Bronchial epithelial cell (primary cell): Measurements from ENCODE around the gene OR2D3. TPM values are rescaled to one million over a fixed set of nuclear protein-coding genes. Genes with fewer than 3 reads are reported as not detected.
"Not testable (repeated sequence)": the region's sequence is repeated elsewhere in the genome, so short reads cannot be mapped to it uniquely, and the experiment has no call there.

Source experiments
- DNase-seq: peaks from one replicate; pipeline ENCODE4 v3.0.0-alpha.2; 2010; ENCODE audit warnings: low read depth
- FAIRE-seq: peaks from 2 replicates; lab custom pipeline; 2011; peaks lifted over from hg19 to GRCh38; lab: Jason Lieb, UNC
- H3K27me3 ChIP-seq: 2 replicates; pipeline ENCODE4 v1.5.1; 2011; ENCODE audit warnings: low read length; ENCODE audit not compliant: control insufficient read depth, insufficient read depth
- H3K36me3 ChIP-seq: 2 replicates; pipeline ENCODE4 v1.5.1; 2011; ENCODE audit warnings: low read length; ENCODE audit not compliant: control insufficient read depth, insufficient read depth
- H3K4me3 ChIP-seq: 2 replicates; pipeline ENCODE4 v1.5.1; 2011; ENCODE audit warnings: mild to moderate bottlenecking, low read depth, low read length, control low read depth
- total RNA-seq: library from RNA; depleted of rRNA; stranded (reverse); fragments of >200 nt; gene quantifications from 2 replicates; pipeline ENCODE4 v1.2.1, GENCODE V29; 2014
- TF ChIP-seq, protein P1 (sequence below): IDR thresholded peaks from 2 replicates; pipeline ENCODE4 v1.5.1; 2011; ENCODE audit warnings: mild to moderate bottlenecking, moderate library complexity, low read length, control low read depth, inconsistent platforms; ENCODE audit not compliant: insufficient read depth, severe bottlenecking

The OR2D3 gene
- total RNA-seq, 1 donor from 2014 or later, result not detected

DNA sequence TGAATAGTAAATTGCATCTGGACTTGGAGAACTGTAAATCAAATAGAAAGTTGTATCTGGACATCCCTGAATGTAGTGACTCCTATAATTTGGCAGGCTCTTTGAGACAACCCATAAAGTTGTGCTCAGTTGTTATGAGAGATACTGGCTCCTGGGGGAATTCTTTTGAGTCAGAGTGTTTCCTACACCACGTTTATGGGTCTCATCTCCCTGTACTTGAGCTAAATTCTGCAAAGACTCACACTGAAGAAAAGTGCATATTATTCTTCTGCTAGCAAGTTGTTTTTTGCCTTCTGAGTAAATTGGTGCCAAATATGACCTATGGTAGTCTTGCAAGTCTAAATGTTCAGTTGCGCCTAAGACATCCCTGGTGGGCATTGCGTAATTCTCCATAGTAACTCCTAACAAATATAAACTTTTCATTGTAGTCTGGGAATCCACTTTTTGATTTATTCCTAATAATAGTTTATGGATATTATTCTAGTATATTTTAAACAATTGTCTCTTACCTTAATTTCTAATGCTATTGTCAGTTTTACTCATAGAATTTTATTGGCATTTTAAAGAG, 10.4 kb downstream of the OR2D3 start:
- Histone ChIP-seq H3K36me3 (no peaks in the 10 kb centered on the region), H3K27me3 (no peaks in the 10 kb centered on the region), H3K4me3 (no peak overlapping the region)
- no peak for FAIRE-seq
- TF ChIP-seq, protein P1, sequence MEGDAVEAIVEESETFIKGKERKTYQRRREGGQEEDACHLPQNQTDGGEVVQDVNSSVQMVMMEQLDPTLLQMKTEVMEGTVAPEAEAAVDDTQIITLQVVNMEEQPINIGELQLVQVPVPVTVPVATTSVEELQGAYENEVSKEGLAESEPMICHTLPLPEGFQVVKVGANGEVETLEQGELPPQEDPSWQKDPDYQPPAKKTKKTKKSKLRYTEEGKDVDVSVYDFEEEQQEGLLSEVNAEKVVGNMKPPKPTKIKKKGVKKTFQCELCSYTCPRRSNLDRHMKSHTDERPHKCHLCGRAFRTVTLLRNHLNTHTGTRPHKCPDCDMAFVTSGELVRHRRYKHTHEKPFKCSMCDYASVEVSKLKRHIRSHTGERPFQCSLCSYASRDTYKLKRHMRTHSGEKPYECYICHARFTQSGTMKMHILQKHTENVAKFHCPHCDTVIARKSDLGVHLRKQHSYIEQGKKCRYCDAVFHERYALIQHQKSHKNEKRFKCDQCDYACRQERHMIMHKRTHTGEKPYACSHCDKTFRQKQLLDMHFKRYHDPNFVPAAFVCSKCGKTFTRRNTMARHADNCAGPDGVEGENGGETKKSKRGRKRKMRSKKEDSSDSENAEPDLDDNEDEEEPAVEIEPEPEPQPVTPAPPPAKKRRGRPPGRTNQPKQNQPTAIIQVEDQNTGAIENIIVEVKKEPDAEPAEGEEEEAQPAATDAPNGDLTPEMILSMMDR, result no peak
- DNase-seq, result no peak

DNA sequence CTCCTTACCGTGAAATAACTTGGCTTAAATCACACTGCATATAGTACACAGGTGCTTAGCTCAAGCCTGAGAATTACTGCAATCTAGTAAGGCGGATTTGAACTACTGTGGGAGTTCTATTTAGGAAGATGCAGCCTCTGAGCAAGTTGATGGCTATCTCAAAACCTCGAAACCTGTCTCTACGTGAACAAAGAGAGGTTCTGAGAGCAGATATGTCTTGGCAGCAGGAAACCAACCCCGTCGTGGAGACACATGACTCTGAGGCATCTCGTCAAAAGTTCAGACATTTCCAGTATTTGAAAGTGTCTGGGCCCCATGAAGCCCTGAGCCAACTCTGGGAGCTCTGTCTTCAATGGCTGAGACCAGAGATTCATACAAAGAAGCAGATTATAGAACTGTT, 11.3 kb downstream of the OR2D3 start:
- FAIRE-seq (no peak), DNase-seq (no peak)
- TF ChIP-seq, protein P1, result no peak
- H3K36me3 ChIP-seq, result no peaks in the 10 kb centered on the region
- no peaks in the 10 kb centered on the region for H3K27me3 ChIP-seq
- H3K4me3 ChIP-seq, result no peak overlapping the region

DNA sequence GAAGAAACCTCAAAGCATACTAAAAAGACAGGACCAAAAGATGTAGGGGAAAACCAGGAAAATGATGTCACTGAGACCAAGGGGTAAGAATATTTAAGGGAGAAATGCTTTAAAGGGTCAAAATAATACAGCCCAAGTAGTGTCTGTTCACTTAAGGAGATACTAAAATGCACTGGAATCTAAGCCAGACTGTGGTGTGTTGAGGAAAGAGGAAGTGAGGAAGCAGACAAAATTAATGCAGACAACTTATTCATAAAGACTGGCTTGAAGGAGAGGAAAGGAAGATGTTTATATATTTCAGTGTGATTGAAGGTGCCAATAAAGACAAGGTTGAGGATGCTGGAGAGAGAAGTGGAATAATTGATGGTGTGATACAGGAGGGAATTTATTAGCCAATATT, 21.2 kb downstream of the OR2D3 start:
- Histone ChIP-seq H3K27me3 (no peaks in the 10 kb centered on the region), H3K4me3 (no peak overlapping the region), H3K36me3 (no peaks in the 10 kb centered on the region)
- no peak for FAIRE-seq
- TF ChIP-seq, protein P1, result no peak
- DNase-seq, result no peak

DNA sequence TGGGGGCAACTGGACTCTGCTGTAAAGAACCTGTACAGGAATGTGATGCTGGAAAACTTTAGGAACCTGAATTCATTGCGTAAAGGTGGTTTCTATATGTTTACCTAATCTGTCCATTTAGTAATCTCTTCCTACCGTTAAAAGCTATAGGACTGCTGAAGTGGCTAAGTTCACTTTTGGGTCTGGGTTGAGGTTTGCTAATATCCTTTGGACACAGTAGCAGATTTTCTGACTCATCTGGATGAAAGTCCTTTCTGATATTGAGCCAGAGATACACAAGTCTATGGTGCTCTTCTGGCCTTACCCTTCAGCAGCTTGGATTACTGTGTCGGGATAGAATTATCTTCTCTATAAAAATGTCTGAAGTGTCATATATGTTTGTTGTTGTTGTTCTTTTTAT, 22.3 kb downstream of the OR2D3 start:
- TF ChIP-seq, protein P1, result no peak
- Histone ChIP-seq H3K27me3 (no peaks in the 10 kb centered on the region), H3K36me3 (no peaks in the 10 kb centered on the region), H3K4me3 (no peak overlapping the region)
- DNase-seq (no peak), FAIRE-seq (no peak)

DNA sequence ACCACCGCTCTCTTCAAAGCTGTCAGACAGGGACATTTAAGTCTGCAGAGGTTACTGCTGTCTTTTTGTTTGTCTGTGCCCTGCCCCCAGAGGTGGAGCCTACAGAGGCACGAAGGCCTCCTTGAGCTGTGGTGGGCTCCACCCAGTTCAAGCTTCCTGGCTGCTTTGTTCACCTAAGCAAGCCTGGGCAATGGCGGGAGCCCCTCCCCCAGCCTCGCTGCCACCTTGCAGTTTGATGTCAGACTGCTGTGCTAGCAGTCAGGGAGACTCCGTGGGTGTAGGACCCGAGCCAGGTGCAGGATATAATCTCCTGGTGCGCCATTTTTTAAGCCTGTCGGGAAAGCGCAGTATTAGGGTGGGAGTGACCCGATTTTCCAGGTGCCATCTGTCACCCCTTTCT, 33.4 kb downstream of the OR2D3 start:
- not testable (repeated sequence) for H3K4me3 ChIP-seq, DNase-seq, H3K27me3 ChIP-seq, FAIRE-seq, H3K36me3 ChIP-seq

DNA sequence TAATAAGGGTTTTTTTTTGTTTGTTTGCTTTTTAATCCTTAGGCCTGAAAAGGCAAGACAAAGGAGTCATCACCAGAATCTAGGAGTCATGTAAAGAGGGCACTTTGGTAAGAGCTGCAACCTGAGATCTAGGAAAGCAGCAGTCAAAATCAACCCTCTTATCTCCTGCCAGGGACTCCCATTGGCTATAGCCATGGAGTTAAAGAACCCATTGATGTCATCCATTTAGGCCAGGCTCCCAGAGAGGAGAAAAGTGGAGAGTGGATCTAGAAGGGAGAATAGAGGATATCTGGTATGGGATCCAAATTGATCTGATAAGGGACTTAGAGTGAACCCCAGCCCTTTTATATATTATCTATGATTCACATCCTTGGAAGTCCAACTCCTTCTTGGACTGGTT, 41.3 kb downstream of the OR2D3 start:
- no peaks in the 10 kb centered on the region for H3K27me3 ChIP-seq

More for the DNA sequence above, 41.3 kb downstream of the OR2D3 start:
- DNase-seq (no peak), FAIRE-seq (no peak)
- no peak overlapping the region for H3K4me3 ChIP-seq
- H3K36me3 ChIP-seq, result no peaks in the 10 kb centered on the region
- TF ChIP-seq, protein P1, result no peak
